WTC11 (cell line): ENCODE results near the gene CSRNP3.

Experiments used
- CBFB ChIP-seq: sonication (generic); formaldehyde crosslinking; IDR thresholded peaks from 2 replicates; pipeline ENCODE4 v1.8.1; 2022; ENCODE audit warnings: mild to moderate bottlenecking, low read depth, missing genetic modification reagents
- CREB1 ChIP-seq: sonication (generic); formaldehyde crosslinking; IDR thresholded peaks from 2 replicates; pipeline ENCODE4 v1.8.0; 2023; ENCODE audit warnings: mild to moderate bottlenecking, missing genetic modification reagents
- CTCF ChIP-seq: fragments of 200-600 bp; IDR thresholded peaks from 2 replicates; pipeline ENCODE4 v1.8.0; 2022; ENCODE audit warnings: antibody characterized with exemption
- ETV6 ChIP-seq: sonication (generic); formaldehyde crosslinking; IDR thresholded peaks from 2 replicates; pipeline ENCODE4 v1.8.1; 2022; ENCODE audit warnings: mild to moderate bottlenecking, missing genetic modification reagents
- HMGA2 ChIP-seq: fragments of 250-450 bp; sonication (Bioruptor Pico); IDR thresholded peaks from 2 replicates; pipeline ENCODE4 v1.4.0; 2021; ENCODE audit warnings: mild to moderate bottlenecking, moderate library complexity
- MLX ChIP-seq: sonication (generic); formaldehyde crosslinking; IDR thresholded peaks from 2 replicates; pipeline ENCODE4 v1.8.1; 2023; ENCODE audit warnings: mild to moderate bottlenecking, missing genetic modification reagents, moderate library complexity
- NFE2L1 ChIP-seq: sonication (generic); formaldehyde crosslinking; IDR thresholded peaks from 2 replicates; pipeline ENCODE4 v1.8.1; 2023; ENCODE audit warnings: missing genetic modification reagents
- NFYB ChIP-seq: sonication (generic); formaldehyde crosslinking; conservative IDR thresholded peaks from 2 replicates; pipeline ENCODE4 v1.8.0; 2022; ENCODE audit warnings: low read depth, missing genetic modification reagents
- NR2C2 ChIP-seq: sonication (generic); formaldehyde crosslinking; IDR thresholded peaks from 2 replicates; pipeline ENCODE4 v1.8.0; 2022; ENCODE audit warnings: mild to moderate bottlenecking, missing genetic modification reagents
- TEAD4 ChIP-seq: sonication (generic); formaldehyde crosslinking; IDR thresholded peaks from 2 replicates; pipeline ENCODE4 v1.8.0; 2022; ENCODE audit warnings: mild to moderate bottlenecking, missing genetic modification reagents
- USF1 ChIP-seq: sonication (generic); formaldehyde crosslinking; IDR thresholded peaks from 2 replicates; pipeline ENCODE4 v1.8.0; 2022; ENCODE audit warnings: mild to moderate bottlenecking, missing genetic modification reagents
- USF2 ChIP-seq: sonication (generic); formaldehyde crosslinking; IDR thresholded peaks from 2 replicates; pipeline ENCODE4 v1.8.1; 2023; ENCODE audit warnings: mild to moderate bottlenecking, missing genetic modification reagents, moderate library complexity

GRCh38 chr2:165582409-165582808, 112.9 kb downstream of the CSRNP3 start:
- TF ChIP-seq CBFB (CRISPR knock-in tag) (no peak), TEAD4 (no peak), NFE2L1 (no peak), CTCF (no peak), MLX (CRISPR knock-in tag) (no peak), NFYB (no peak), ETV6 (CRISPR knock-in tag) (no peak), USF1 (CRISPR knock-in tag) (no peak), NR2C2 (no peak), HMGA2 (no peak), USF2 (no peak), CREB1 (CRISPR knock-in tag) (no peak)
